ENCODE data around the gene C5orf63.

DNA sequence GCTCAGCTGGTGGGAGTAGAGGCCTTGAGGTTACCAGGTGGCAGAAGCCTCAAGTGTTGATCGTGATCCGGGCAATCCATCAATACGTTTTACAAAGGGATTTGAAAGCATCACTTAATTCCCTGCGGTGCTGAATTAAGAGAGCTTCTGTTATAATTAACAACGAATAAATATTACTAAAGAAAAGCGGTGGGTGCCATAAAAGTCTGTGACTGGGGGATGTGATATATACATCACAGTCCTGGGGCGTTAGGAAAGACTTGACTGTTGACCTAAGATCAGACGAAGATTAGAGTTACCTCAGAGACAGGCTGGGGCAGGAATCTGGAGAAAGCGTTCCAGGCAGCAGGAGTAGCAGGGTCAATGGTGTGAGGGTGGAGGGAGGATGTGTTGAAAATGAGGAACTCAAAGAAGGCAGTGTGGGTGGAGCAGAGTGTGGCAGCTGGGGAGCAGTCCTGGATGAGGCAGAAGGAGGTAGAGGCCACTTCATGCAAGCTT lies 6.7 kb upstream of the C5orf63 start:
- TF ChIP-seq SMC3 (conservative IDR thresholded peaks at IDR 0.05; ENCODE audit: insufficient read depth, low read depth, low read length) (no peak), KLF1 (tag; IDR thresholded peaks at IDR 0.05) (no peak), BRD9 (IDR thresholded peaks at IDR 0.05; ENCODE audit: low read depth, partially characterized antibody) (no peak), RBM22 (IDR thresholded peaks at IDR 0.05; ENCODE audit: low read depth, low read length, poor library complexity, severe bottlenecking) (no peak), SETDB1 (IDR thresholded peaks at IDR 0.05; ENCODE audit: low read length) (no peak), ZNF12 (CRISPR knock-in tag; IDR thresholded peaks at IDR 0.05) (no peak), RNF219 (CRISPR knock-in tag; IDR thresholded peaks at IDR 0.05) (no peak), ZC3H4 (CRISPR knock-in tag; IDR thresholded peaks at IDR 0.05; ENCODE audit: borderline replicate concordance) (no peak), EZH2 (IDR thresholded peaks at IDR 0.05; ENCODE audit: borderline replicate concordance, low read depth, low read length) (no peak), ZNF232 (CRISPR knock-in tag; IDR thresholded peaks at IDR 0.05) (no peak), CBX3 (IDR thresholded peaks at IDR 0.05; ENCODE audit: borderline replicate concordance in 1 of 2, low read length in 2 of 2) (no peak)
- TF ChIP-seq, protein P1, sequence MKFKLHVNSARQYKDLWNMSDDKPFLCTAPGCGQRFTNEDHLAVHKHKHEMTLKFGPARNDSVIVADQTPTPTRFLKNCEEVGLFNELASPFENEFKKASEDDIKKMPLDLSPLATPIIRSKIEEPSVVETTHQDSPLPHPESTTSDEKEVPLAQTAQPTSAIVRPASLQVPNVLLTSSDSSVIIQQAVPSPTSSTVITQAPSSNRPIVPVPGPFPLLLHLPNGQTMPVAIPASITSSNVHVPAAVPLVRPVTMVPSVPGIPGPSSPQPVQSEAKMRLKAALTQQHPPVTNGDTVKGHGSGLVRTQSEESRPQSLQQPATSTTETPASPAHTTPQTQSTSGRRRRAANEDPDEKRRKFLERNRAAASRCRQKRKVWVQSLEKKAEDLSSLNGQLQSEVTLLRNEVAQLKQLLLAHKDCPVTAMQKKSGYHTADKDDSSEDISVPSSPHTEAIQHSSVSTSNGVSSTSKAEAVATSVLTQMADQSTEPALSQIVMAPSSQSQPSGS (CRISPR knock-in tag; IDR thresholded peaks at IDR 0.05) = no peak
- TF ChIP-seq, protein P2, sequence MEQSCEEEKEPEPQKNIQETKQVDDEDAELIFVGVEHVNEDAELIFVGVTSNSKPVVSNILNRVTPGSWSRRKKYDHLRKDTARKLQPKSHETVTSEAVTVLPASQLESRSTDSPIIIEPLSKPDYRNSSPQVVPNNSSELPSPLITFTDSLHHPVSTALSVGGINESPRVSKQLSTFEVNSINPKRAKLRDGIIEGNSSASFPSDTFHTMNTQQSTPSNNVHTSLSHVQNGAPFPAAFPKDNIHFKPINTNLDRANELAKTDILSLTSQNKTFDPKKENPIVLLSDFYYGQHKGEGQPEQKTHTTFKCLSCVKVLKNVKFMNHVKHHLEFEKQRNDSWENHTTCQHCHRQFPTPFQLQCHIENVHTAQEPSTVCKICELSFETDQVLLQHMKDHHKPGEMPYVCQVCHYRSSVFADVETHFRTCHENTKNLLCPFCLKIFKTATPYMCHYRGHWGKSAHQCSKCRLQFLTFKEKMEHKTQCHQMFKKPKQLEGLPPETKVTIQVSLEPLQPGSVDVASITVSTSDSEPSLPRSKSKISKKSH (CRISPR knock-in tag; IDR thresholded peaks at IDR 0.05) = no peak
